IMR-90 (cell line): Measurements from ENCODE around the gene IFNG. TPM values are rescaled to one million over a fixed set of nuclear protein-coding genes. Genes with fewer than 3 reads are reported as not detected.

Experiments used
- ATAC-seq: fragments of 200-7000 bp; cut with Tn5 transposase; 2 replicates; pipeline ENCODE4 v1.9.1; 2020; ENCODE audit warnings: low read depth, mild to moderate bottlenecking, moderate library complexity
- BruUV-seq: library from RNA; stranded (reverse); fragments of 400-500 nt; replicated peaks from 2 replicates; lab custom pipeline; 2021; lab: Mats Ljungman, UMichigan
- CTCF ChIA-PET: fragments of 300-600 bp; formaldehyde crosslinking; extraction: SDS; loops from one replicate; lab custom pipeline; 2021; ENCODE audit warnings: antibody characterized with exemption; lab: Yijun Ruan, JAX
- POLR2A ChIA-PET: fragments of 300-600 bp; sonication (Branson Sonifier 250); formaldehyde crosslinking; loops from one replicate; lab custom pipeline; 2022; ENCODE audit warnings: antibody characterized with exemption; ENCODE audit not compliant: unreplicated experiment; lab: Charles Lee
- DNase-seq: peaks from one replicate; pipeline ENCODE4 v3.0.0; 2013
- H2AFZ ChIP-seq: replicated peaks from 2 replicates; pipeline ENCODE3; 2013; ENCODE audit warnings: low read length, mild to moderate bottlenecking; ENCODE audit not compliant: poor library complexity
- H2AK5ac ChIP-seq: 2 replicates; pipeline ENCODE4 v1.6.1; 2013; ENCODE audit warnings: low read depth, low read length, inconsistent platforms
- H2AK9ac ChIP-seq: replicated peaks from 2 replicates; pipeline ENCODE3; 2013; ENCODE audit warnings: mild to moderate bottlenecking, low read depth, low read length, moderate library complexity; ENCODE audit not compliant: poor library complexity
- H2BK120ac ChIP-seq: 2 replicates; pipeline ENCODE4 v1.6.1; 2013; ENCODE audit warnings: low read depth, low read length, inconsistent platforms
- H2BK15ac ChIP-seq: 3 replicates; pipeline ENCODE4 v1.6.1; 2013; ENCODE audit warnings: low read depth, low read length, inconsistent platforms
- H2BK20ac ChIP-seq: 2 replicates; pipeline ENCODE4 v1.6.1; 2013; ENCODE audit warnings: low read depth, mild to moderate bottlenecking, inconsistent platforms, low read length, moderate library complexity
- H2BK5ac ChIP-seq: 2 replicates; pipeline ENCODE4 v1.6.1; 2013; ENCODE audit warnings: mild to moderate bottlenecking, low read depth, low read length, inconsistent platforms; ENCODE audit not compliant: poor library complexity, severe bottlenecking
- H3K14ac ChIP-seq: replicated peaks from 2 replicates; pipeline ENCODE4 v1.6.1; 2013; ENCODE audit warnings: low read depth, low read length, inconsistent platforms
- H3K18ac ChIP-seq: 2 replicates; pipeline ENCODE4 v1.6.1; 2013; ENCODE audit warnings: low read depth, low read length, control low read depth
- H3K23ac ChIP-seq: 2 replicates; pipeline ENCODE4 v1.6.1; 2013; ENCODE audit warnings: low read depth, low read length, inconsistent platforms
- H3K27ac ChIP-seq: 2 replicates; pipeline ENCODE4 v1.5.1; 2013; ENCODE audit warnings: mild to moderate bottlenecking, control low read depth, low read length; ENCODE audit not compliant: insufficient read depth
- H3K27me3 ChIP-seq: 2 replicates; pipeline ENCODE4 v1.6.1; 2013; ENCODE audit warnings: low read length; ENCODE audit not compliant: control insufficient read depth, insufficient read depth
- H3K36me3 ChIP-seq: 2 replicates; pipeline ENCODE4 v1.6.1; 2013; ENCODE audit warnings: low read length, mixed read lengths; ENCODE audit not compliant: control insufficient read depth, insufficient read depth
- H3K4ac ChIP-seq: 2 replicates; pipeline ENCODE4 v1.6.1; 2013; ENCODE audit warnings: low read depth, low read length, inconsistent platforms
- H3K4me1 ChIP-seq: 2 replicates; pipeline ENCODE4 v1.6.1; 2013; ENCODE audit warnings: low read length, mixed read lengths; ENCODE audit not compliant: control insufficient read depth, insufficient read depth
- H3K4me2 ChIP-seq: 2 replicates; pipeline ENCODE4 v1.6.1; 2013; ENCODE audit warnings: low read depth, mild to moderate bottlenecking, control low read depth, low read length, moderate library complexity
- H3K4me3 ChIP-seq: 2 replicates; pipeline ENCODE4 v1.5.1; 2013; ENCODE audit warnings: low read depth, mild to moderate bottlenecking, control low read depth, low read length, moderate library complexity; ENCODE audit not compliant: insufficient read depth
- H3K56ac ChIP-seq: 2 replicates; pipeline ENCODE4 v1.6.1; 2013; ENCODE audit warnings: low read length, inconsistent platforms; ENCODE audit not compliant: insufficient read depth; ENCODE audit errors: extremely low read depth
- H3K79me1 ChIP-seq, 2 experiments: 2 replicates each; pipeline ENCODE4 v1.6.1; 2013; ENCODE audit warnings: low read length in 2 of 2, inconsistent platforms in 1 of 2, low read depth in 1 of 2
- H3K9ac ChIP-seq: 2 replicates; pipeline ENCODE4 v1.6.1; 2013; ENCODE audit warnings: low read depth, low read length, control low read depth
- H3K9me1 ChIP-seq: 2 replicates; pipeline ENCODE4 v1.6.1; 2013; ENCODE audit warnings: low read length, inconsistent platforms; ENCODE audit not compliant: insufficient read depth
- H3K9me3 ChIP-seq: 2 replicates; pipeline ENCODE4 v1.6.1; 2013; ENCODE audit warnings: low read length; ENCODE audit not compliant: control insufficient read depth, insufficient read depth
- H4K20me1 ChIP-seq: 2 replicates; pipeline ENCODE4 v1.6.1; 2013; ENCODE audit warnings: low read length, inconsistent platforms; ENCODE audit not compliant: insufficient read depth
- H4K5ac ChIP-seq: 2 replicates; pipeline ENCODE4 v1.6.1; 2013; ENCODE audit warnings: mild to moderate bottlenecking, low read depth, low read length, control low read depth
- H4K8ac ChIP-seq, 2 experiments: 2 replicates each; pipeline ENCODE4 v1.6.1; 2013; ENCODE audit warnings: low read depth in 2 of 2, low read length in 2 of 2, control low read depth in 1 of 2, inconsistent platforms in 1 of 2
- H4K91ac ChIP-seq: 2 replicates; pipeline ENCODE4 v1.6.1; 2013; ENCODE audit warnings: low read depth, low read length, inconsistent platforms; ENCODE audit not compliant: insufficient read depth
- BHLHE40 ChIP-seq: fragments of 150-350 bp; IDR thresholded peaks from 2 replicates; pipeline ENCODE4 v1.6.1; 2016; ENCODE audit warnings: mild to moderate bottlenecking, low read depth, low read length
- CEBPB ChIP-seq: IDR thresholded peaks from 2 replicates; pipeline ENCODE4 v1.6.1; 2012; ENCODE audit warnings: low read depth, low read length, improper control_type of control experiment
- CHD1 ChIP-seq: IDR thresholded peaks from 2 replicates; pipeline ENCODE4 v1.6.1; 2012; ENCODE audit warnings: low read depth, low read length, improper control_type of control experiment
- FOS ChIP-seq: fragments of 150-350 bp; IDR thresholded peaks from 2 replicates; pipeline ENCODE4 v1.6.1; 2016; ENCODE audit warnings: low read depth, low read length
- MAFK ChIP-seq: IDR thresholded peaks from 2 replicates; pipeline ENCODE4 v1.6.1; 2012; ENCODE audit warnings: low read depth, low read length, improper control_type of control experiment
- MAZ ChIP-seq: IDR thresholded peaks from 2 replicates; pipeline ENCODE4 v1.6.1; 2012; ENCODE audit warnings: low read depth, mild to moderate bottlenecking, low read length, improper control_type of control experiment, moderate library complexity, borderline replicate concordance
- MXI1 ChIP-seq: IDR thresholded peaks from 2 replicates; pipeline ENCODE4 v1.6.1; 2012; ENCODE audit warnings: low read depth, mild to moderate bottlenecking, low read length, moderate library complexity, borderline replicate concordance
- NFE2L2 ChIP-seq: fragments of 150-350 bp; IDR thresholded peaks from 2 replicates; pipeline ENCODE4 v1.6.1; 2016; ENCODE audit warnings: low read depth, mild to moderate bottlenecking, low read length
- POLR2A ChIP-seq: IDR thresholded peaks from 2 replicates; pipeline ENCODE4 v1.6.1; 2012; ENCODE audit warnings: mild to moderate bottlenecking, low read depth, low read length
- RAD21 ChIP-seq: IDR thresholded peaks from 2 replicates; pipeline ENCODE4 v1.6.1; 2012; ENCODE audit warnings: low read length, improper control_type of control experiment
- RCOR1 ChIP-seq: IDR thresholded peaks from 2 replicates; pipeline ENCODE4 v1.6.1; 2012; ENCODE audit warnings: mild to moderate bottlenecking, low read length, improper control_type of control experiment; ENCODE audit not compliant: insufficient replicate concordance
- RFX5 ChIP-seq: IDR thresholded peaks from 2 replicates; pipeline ENCODE4 v1.8.0; 2012; ENCODE audit warnings: low read depth, mild to moderate bottlenecking, low read length, moderate library complexity
- SMC3 ChIP-seq: fragments of 150-350 bp; IDR thresholded peaks from 2 replicates; pipeline ENCODE4 v1.6.1; 2016; ENCODE audit warnings: low read depth, mild to moderate bottlenecking, antibody characterized with exemption, low read length, moderate library complexity
- WGBS, 2 experiments: methylation state at CpG; one replicate each; pipeline versions ENCODE4 v1.1.5 to v1.1.7; 2013; ENCODE audit warnings: missing lambda C conversion rate in 2 of 2; ENCODE audit not compliant: insufficient read length in 1 of 2; ENCODE audit errors: extremely low coverage in 2 of 2; 5-methylcytosine and 5-hydroxymethylcytosine counted together
- dilution Hi-C: fragments of 300-500 bp; cut with HindIII; formaldehyde crosslinking; loops from one replicate; pipeline ENCODE4 v1.14.3; 2018; ENCODE audit warnings: low sequenced_read_pairs; ENCODE audit not compliant: unreplicated experiment
- in situ Hi-C: fragments of 300-500 bp; cut with MboI; formaldehyde crosslinking; loops from 3 replicates; pipeline ENCODE4 v1.14.3; 2019; ENCODE audit warnings: low sequenced_read_pairs, inconsistent platforms, mixed read lengths
- intact Hi-C: fragments of 100-400 bp; cut with micrococcal nuclease; formaldehyde crosslinking; loops from 2 replicates; pipeline ENCODE4 v1.10.0; 2022
- polyA plus RNA-seq, 3 experiments: library from polyadenylated mRNA; depleted of rRNA; stranded (reverse); fragments of >200 nt; gene quantifications; 2 replicates each; pipeline ENCODE4 v1.2.3, GENCODE V29; 2012; ENCODE audit warnings: low replicate concordance in 1 of 3
- total RNA-seq: library from RNA; depleted of rRNA; stranded (reverse); fragments of >200 nt; gene quantifications from 2 replicates; pipeline ENCODE4 v1.2.3, GENCODE V29; 2012
- TF ChIP-seq, protein P1 (sequence below): conservative IDR thresholded peaks from 2 replicates; pipeline ENCODE4 v1.5.1; 2012; ENCODE audit warnings: mild to moderate bottlenecking, low read depth, low read length, improper control_type of control experiment
- TF ChIP-seq, protein P2 (sequence below): fragments of 150-350 bp; IDR thresholded peaks from 2 replicates; pipeline ENCODE4 v1.6.1; 2017; ENCODE audit warnings: mild to moderate bottlenecking, antibody characterized with exemption, low read length, low read depth
- TF ChIP-seq, protein P3 (sequence below): fragments of 150-350 bp; IDR thresholded peaks from 2 replicates; pipeline ENCODE4 v1.6.1; 2016; ENCODE audit warnings: low read depth, mild to moderate bottlenecking, low read length, moderate library complexity, borderline replicate concordance

Gene IFNG
- total and polyA plus RNA-seq, 2 of the 4 experiments (the other 2 are of a cell fraction) = not detected

GRCh38 chr12:68189821-68190242, 30.3 kb upstream of the IFNG start:
- no peak overlapping the region for H2AFZ ChIP-seq
- H2BK120ac ChIP-seq = no peak overlapping the region
- ATAC-seq (no peak), DNase-seq (peak; percentile 8)
- no peak overlapping the region for H3K4me2 ChIP-seq
- H3K27ac ChIP-seq = no peak overlapping the region
- H3K4ac ChIP-seq = no peak overlapping the region
- no peak overlapping the region for H2AK9ac ChIP-seq
- ChIA-PET CTCF (no interaction called here), POLR2A (no interaction called here)
- H3K23ac ChIP-seq = no peak overlapping the region
- no peak overlapping the region for H2BK20ac ChIP-seq
- in situ Hi-C loops (no loop called here), intact Hi-C loops (no loop called here), dilution Hi-C loops (no loop called here)
- H4K8ac ChIP-seq = no peak overlapping the region
- no peak overlapping the region for H3K18ac ChIP-seq
- WGBS, 2 experiments = no CpG with 5 or more reads among the region's 4 CpGs
- H3K36me3 ChIP-seq = no peaks in the 10 kb centered on the region
- no peak overlapping the region for H4K5ac ChIP-seq
- no peak overlapping the region for H3K14ac ChIP-seq
- peaks cover 8% of the 10 kb centered on the region for H3K27me3 ChIP-seq
- H3K9me3 ChIP-seq = no peaks in the 10 kb centered on the region
- BruUV-seq = no TSS peak
- no peaks in the 10 kb centered on the region for H3K79me1 ChIP-seq
- TF ChIP-seq SMC3 (no peak), CHD1 (no peak), NFE2L2 (no peak), RCOR1 (no peak), MXI1 (no peak), RAD21 (no peak), FOS (no peak), RFX5 (no peak), CEBPB (no peak), POLR2A (no peak), BHLHE40 (no peak), MAZ (no peak), MAFK (no peak)
- TF ChIP-seq, protein P1, sequence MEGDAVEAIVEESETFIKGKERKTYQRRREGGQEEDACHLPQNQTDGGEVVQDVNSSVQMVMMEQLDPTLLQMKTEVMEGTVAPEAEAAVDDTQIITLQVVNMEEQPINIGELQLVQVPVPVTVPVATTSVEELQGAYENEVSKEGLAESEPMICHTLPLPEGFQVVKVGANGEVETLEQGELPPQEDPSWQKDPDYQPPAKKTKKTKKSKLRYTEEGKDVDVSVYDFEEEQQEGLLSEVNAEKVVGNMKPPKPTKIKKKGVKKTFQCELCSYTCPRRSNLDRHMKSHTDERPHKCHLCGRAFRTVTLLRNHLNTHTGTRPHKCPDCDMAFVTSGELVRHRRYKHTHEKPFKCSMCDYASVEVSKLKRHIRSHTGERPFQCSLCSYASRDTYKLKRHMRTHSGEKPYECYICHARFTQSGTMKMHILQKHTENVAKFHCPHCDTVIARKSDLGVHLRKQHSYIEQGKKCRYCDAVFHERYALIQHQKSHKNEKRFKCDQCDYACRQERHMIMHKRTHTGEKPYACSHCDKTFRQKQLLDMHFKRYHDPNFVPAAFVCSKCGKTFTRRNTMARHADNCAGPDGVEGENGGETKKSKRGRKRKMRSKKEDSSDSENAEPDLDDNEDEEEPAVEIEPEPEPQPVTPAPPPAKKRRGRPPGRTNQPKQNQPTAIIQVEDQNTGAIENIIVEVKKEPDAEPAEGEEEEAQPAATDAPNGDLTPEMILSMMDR = no peak
- TF ChIP-seq, protein P2, sequence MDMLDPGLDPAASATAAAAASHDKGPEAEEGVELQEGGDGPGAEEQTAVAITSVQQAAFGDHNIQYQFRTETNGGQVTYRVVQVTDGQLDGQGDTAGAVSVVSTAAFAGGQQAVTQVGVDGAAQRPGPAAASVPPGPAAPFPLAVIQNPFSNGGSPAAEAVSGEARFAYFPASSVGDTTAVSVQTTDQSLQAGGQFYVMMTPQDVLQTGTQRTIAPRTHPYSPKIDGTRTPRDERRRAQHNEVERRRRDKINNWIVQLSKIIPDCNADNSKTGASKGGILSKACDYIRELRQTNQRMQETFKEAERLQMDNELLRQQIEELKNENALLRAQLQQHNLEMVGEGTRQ = no peak
- TF ChIP-seq, protein P3, sequence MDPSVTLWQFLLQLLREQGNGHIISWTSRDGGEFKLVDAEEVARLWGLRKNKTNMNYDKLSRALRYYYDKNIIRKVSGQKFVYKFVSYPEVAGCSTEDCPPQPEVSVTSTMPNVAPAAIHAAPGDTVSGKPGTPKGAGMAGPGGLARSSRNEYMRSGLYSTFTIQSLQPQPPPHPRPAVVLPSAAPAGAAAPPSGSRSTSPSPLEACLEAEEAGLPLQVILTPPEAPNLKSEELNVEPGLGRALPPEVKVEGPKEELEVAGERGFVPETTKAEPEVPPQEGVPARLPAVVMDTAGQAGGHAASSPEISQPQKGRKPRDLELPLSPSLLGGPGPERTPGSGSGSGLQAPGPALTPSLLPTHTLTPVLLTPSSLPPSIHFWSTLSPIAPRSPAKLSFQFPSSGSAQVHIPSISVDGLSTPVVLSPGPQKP = no peak
- no peaks in the 10 kb centered on the region for H4K20me1 ChIP-seq
- H4K91ac ChIP-seq = no peak overlapping the region
- H2BK15ac ChIP-seq = no peak overlapping the region
- H3K4me1 ChIP-seq = no peaks in the 10 kb centered on the region
- H3K9me1 ChIP-seq = no peaks in the 10 kb centered on the region
- H3K9ac ChIP-seq = no peak overlapping the region
- no peak overlapping the region for H2AK5ac ChIP-seq
- no peak overlapping the region for H3K56ac ChIP-seq
- no peak overlapping the region for H3K4me3 ChIP-seq
- H2BK5ac ChIP-seq = no peak overlapping the region
